Bronchus fibroblast of lung (primary cell): ENCODE measurements around the gene GTPBP8. TPM values are rescaled to one million over a fixed set of nuclear protein-coding genes. Genes with fewer than 3 reads are reported as not detected.

ENCODE experiments used
- total RNA-seq: library from RNA; depleted of rRNA; stranded (reverse); fragments of >200 nt; gene quantifications from 2 replicates; pipeline ENCODE4 v1.2.3, GENCODE V29; 2015

Gene GTPBP8
- total RNA-seq, result 39.4 and 40.2 TPM in 2 replicates

GRCh38 chr3:112990672-112991602 lies at the start of gene GTPBP8:
GTPBP8 (plus strand) TSS chr3:112990984; CDS start chr3:112991000, 16 bp downstream.

DNA sequence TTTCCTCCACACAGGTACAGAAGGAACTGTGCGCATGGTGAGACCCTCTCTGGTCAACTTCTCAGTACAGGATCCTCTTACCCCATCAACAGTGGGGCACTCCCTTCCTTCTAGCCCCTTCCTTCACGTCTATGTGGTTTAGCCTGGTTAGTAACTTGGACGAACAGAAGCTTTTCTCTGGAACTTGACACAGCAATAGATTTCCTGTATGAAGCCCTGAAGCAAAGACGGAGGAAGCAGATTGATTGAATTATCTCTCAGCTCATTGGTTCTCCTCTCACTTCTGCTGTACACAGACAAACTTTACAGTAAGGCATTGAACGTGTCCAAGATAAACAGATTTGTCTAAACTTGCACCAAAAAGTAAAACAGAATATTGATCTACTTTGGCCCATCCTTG lies 15.9 kb upstream of the GTPBP8 start, which contains the start of gene CD200R1:
CD200R1 (minus strand) TSS at position 210 of the 400 bp plus-strand sequence. CDS start 246 bp downstream, outside the sequence.

Other genes starting within 250 kb of the GTPBP8 start
- gene CD200R1L, start 144.1 kb upstream of the GTPBP8 start, total RNA-seq, result not detected in 2 replicates
- gene CD200R1, start 15.9 kb upstream of the GTPBP8 start, total RNA-seq, result not detected in 2 replicates
- 1.0 TPM in 2 replicates for gene BOC, start 220.6 kb downstream of the GTPBP8 start, total RNA-seq